RKO (cell line): ENCODE data around the gene MAST4.

Source experiments
- DNase-seq: peaks from one replicate; pipeline ENCODE4 v3.0.0-alpha.2; 2016; ENCODE audit warnings: low spot score

The MAST4 gene

DNA sequence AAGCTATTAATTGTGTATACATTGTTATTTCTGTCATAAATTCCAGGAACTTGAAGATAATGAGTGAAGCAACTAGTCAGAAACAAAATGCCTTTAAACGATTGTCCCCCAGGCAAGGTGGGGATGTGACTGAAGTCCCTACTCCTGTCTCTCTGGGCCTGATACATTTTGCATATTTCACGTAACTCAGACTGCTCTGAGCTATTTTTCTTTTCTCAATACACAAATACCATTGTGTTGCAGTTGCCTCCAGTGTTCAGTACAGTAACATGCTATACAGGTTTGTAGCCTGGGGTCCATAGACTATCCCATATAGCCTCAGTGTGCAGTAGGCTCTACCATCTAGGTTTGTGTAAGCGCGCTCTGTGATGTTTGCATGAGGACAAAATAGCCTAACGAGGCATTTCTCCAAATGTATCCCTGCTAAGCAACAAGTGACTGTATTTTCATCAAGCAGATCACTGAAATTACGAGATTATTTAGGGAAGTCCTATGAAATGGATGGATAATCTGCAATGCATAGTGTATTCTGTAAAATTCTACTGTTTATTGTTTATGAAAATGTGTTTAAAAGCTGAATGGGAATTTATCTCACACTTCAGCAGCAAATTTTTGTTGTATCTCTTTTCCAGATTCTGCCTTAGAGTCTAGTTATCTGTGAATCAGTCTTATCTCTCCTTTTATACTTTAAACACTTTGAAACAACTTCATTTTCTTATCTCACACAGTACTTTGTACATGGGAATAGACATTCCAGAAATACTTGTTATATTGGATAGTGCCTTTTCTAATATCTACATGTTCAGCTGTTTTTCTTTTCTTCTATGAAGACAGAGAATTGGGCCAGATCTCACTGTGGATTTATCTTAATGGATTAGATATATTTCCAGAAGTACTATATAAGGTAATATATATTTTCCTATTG is 449.9 kb downstream of the MAST4 start:
- DNase-seq: no peak

DNA sequence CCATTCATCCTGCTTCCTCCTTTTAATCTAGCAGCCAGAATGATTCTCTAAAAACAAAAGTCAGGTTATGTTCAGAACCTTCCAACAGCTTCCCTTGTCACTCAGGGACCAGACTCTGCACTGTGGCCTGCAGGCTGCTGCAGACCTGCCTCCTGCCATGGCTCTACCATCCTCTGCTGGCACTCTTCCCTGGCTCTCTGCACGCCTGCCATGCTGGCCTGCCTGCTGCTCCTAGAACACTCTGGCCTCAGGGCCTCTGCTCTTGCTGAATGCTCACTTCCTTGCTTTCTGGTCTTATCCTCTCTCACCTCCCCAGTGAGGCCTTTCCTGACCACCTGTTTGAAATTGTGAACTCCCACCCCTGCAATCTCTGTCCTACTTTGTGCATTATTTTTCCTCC is 451.0 kb downstream of the MAST4 start:
- no peak for DNase-seq

DNA sequence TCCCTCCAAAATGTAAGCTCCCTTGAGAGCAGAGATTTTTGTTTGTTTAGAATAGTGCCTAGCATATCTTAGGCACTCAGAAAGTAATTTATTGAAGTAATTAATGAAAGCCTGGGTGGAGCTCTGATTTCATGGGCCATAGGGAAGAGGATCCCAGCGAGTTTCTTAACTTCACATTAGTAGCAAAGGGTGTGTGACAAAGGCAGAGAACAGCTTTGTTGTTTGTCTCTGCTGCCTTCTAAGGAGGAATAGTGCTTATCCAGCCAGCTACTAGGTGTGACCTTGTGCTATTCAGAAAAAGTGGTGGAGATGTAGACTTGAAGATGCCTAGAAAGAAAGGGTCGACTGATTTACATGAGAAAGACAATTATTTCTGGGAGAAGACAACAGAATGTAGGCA is 451.4 kb downstream of the MAST4 start:
- no peak for DNase-seq

DNA sequence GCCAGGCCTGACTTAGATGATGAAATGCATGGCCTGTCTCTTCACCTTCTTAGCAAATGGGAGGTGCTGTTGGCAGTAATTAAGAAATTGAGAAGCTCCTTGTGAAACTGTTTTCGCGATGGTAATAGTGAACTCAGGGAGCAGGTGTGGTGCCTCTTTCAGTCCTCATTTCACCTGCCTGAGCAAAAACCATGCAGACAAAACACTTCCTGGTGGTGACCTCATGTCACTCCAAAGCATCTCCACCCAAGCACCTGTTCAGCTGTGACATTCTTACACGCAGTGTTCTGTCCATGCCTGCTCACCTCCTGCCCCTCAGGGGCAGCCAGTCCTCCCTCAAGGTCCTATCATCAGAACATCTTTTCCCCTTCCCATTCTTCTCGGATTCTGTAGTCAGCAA is 453.9 kb downstream of the MAST4 start:
- DNase-seq: no peak

- DNase-seq: no peak
These were observed 454.4 kb downstream of the MAST4 start for GRCh38 chr5:67050635-67051034.

- DNase-seq: no peak
These were observed 455.0 kb downstream of the MAST4 start for GRCh38 chr5:67051164-67051563.

DNA sequence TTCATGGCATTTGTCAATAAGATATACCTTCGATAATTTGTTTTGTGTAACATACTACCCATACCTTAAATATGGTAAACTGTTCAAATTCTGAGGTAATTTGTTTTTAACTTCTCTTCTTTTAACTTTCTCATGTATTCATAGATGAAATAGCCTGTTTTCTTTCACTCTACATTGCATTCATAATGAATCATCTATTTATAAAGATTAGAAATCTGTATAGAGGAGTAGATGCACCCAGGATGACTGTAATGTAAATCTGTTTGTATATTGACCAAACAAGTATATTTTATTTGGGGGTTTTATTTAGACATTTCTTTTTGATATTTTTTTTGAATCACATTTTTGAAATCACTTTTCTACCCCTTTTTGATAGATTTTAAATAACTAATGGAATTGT is 455.8 kb downstream of the MAST4 start:
- DNase-seq: no peak

DNA sequence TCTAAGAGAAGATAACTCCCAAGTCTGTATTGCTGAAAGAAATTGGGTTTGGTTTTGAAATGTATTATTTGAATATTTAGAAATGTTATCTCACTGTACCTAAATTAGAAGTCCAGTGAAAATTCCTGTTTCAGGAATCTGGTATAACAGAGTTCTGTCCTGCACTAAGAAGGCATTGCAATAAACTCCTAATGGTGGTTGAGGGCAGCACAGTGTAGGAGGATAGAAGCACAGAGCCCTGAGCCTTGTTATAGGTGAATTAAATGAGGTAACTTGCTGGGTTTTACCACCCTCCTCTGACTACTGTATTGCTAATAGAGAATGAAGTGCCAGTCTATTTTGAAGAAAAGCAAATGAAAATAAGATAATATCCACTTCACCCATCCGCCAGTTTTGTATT is 457.0 kb downstream of the MAST4 start:
- DNase-seq: no peak

DNA sequence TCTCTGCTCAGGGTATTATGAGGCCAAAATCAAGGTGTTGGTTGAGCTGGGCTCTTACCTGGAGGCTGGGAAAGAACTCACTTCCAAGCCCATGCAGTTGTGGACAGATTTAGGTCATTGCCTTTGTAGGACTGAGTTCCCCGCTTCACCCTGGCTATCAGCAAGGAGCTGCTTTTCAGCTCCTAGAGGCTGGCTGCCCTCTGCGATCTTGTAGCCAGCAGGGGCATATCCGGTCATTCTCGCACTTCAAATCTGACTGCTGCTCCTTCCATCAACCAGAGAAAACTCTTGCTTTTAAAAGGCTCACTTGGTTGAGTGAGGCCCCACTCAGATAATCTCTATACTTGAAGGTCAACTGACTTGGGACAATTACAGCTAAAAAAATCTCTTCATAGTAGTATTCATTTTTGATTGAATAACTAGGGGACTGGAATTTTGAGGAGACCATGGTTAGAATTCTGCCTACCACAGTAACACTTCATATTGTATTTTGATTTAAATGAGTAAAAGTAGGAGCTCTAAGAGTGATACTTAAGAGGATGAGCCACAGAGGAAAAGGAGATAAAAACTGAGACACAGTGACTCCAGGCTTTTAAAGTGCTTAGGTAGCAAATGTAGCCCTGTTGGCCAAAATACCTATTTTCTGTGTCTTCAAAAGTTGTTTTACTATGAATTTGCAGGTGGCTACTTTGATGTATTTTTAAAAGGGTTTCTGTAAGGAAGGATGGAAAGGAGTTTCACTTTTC is 463.0 kb downstream of the MAST4 start:
- no peak for DNase-seq

- no peak for DNase-seq
These were observed 463.7 kb downstream of the MAST4 start for GRCh38 chr5:67059744-67060490.

DNA sequence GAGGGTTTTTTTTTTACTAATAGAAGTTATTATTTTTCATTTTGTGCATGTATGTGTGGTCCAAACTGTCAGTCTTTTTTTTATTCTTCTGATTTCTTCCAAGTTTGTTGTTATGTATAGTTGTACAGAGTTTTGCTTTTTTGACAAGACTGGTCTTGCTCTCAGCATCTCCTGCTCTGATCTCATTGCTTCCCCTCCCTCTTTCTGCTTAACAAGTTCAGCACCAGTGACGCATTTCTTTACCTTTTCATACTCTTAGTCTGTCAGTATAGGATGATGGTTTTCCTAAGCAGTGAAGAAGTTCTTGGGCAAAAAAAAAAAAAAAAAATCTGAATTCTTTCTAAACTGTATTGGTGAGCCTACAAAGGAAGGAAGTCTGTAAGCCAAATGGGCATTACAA is 465.3 kb downstream of the MAST4 start:
- no peak for DNase-seq

GRCh38 chr5:67063055-67063454 is 466.9 kb downstream of the MAST4 start:
- no peak for DNase-seq

- peak; percentile 56 for DNase-seq
These were observed 467.6 kb downstream of the MAST4 start for GRCh38 chr5:67063791-67064190.

GRCh38 chr5:67065237-67065636 is 469.0 kb downstream of the MAST4 start:
- DNase-seq: no peak

- DNase-seq: no peak
These were observed 469.5 kb downstream of the MAST4 start for GRCh38 chr5:67065696-67066095.

- DNase-seq: peak; percentile 17
These were observed 470.6 kb downstream of the MAST4 start for GRCh38 chr5:67066815-67067214.

DNA sequence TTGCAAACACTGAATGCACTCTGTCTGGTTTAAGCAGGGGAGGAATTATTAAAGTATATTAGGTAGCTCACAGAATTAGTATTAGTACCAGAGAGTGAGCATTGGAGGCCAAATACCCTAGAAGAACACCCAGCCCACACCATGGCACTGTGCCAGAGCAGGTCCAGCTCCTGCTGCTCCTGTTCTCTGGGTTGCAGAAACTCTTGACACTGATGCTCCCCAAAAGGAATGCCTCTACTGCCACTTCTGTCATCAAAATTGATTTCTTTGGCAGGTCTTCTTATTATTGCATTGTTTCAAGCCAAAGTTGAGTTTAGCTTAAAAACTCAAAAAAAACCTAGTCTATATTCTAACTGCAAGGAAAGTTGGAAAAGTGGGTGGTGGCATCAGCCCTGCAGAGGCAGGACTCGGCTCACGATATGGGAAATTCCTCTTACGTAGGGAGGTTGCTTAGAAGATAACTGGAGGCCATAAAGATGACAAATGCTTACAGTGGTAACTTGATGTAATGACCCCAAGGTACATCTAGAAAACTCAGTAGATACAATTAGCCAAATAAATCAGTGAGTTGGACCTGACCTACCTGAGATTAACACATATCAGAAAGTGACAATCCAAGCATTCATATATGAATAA is 477.0 kb downstream of the MAST4 start:
- no peak for DNase-seq

GRCh38 chr5:67077296-67077695 is 481.1 kb downstream of the MAST4 start:
- DNase-seq: no peak

GRCh38 chr5:67081261-67081660 is 485.1 kb downstream of the MAST4 start:
- DNase-seq: no peak

DNA sequence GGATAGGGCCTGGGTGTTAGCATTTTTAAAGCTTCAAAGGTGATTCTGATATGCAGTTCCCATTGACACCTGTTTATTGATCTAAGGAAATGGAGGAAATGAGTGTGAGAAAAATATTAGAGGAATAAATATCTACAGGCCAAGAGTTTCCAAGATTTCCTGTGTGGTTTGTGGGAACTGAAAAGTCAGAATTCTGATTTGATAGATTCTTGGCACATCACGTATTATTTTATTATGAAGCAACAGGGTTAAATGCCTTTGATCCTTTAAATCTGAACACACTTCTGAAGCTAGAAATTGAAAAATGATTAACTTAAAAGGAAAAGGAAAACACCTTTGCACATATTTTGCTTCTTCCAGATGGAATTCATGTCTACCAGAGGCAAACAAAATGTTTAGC is 486.7 kb downstream of the MAST4 start:
- DNase-seq: no peak

- no peak for DNase-seq
These were observed 489.4 kb downstream of the MAST4 start for GRCh38 chr5:67085616-67086015.

DNA sequence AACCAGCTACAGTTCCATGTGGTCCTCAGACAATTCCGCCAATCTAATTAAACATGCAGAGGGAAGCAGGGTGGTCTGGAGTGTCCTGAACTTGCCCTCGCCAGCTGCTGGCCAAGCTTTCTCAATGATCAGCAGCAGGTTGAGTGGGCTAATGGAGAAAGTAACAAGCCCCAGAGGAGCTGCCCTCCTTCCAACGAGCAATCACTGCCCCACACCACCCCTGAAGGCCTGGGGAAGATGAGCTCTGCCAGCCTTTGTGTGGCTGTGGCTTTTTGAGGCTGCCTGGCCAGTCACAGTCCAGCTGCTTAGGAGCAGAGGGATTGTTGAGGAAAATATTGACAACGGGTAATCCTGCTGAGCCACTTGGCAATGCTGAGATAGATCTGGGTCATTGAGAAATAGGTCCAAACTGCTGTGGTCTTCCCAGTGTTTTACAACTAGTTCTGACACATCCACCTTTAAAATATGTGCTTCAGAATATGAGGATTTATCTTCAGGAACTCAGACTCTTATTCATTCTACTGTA is 493.1 kb downstream of the MAST4 start:
- DNase-seq: no peak
